HG03139 (cell line): ENCODE measurements around the gene ZNF213.
"Not testable (repeated sequence)": the region's sequence is repeated elsewhere in the genome, so short reads cannot be mapped to it uniquely, and the experiment has no call there.

Source experiments
- ATAC-seq: cut with Tn5 transposase; IDR thresholded peaks from one replicate; pipeline ENCODE4 v1.9.1; 2021; ENCODE audit not compliant: unreplicated experiment

ZNF213 gene

DNA sequence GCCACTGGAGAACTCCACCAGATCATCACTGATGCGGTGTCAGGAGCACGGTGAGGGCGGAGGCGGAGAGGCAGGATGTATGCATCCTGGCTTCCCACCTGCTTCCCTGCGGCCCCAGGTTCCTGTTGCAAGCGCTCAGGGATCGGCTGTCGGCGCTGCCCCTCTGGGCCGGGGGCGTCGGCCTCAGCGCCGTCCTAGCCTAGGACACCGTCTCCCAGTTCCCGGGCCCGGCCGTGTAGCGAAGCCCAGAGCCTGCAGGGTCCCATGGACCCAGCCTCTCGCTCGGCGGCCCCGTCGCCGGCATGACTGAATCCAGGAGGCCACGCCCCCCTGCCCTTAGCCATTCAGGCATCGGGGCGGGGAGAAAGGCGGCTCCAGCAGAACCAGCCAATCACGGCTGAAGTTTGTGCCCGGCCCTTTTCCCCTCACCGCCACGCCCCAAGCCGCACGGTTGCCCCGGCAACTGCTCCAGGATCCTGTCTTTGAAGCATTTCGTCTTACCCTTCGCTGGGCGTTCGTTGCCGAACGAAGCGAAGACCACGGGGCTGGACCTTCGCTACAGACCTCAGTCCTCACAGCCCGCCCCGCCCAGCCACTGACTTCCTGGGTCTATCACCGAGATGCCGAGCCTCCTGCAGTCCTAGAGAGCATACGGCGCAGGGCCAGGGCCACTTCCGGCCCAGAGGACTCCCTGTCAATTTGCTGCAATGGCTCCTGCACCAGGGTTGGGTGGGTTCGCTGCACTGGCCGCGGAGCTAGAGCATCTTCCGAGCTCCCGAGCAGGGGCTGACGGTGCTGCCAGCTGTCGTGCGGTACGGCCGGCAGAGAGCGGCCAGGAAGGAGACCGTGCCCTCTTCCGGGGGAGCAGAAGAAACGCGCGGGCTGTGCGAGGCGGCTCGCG, 10.6 kb upstream of the ZNF213 start:
- ATAC-seq: peak; percentile 81

DNA sequence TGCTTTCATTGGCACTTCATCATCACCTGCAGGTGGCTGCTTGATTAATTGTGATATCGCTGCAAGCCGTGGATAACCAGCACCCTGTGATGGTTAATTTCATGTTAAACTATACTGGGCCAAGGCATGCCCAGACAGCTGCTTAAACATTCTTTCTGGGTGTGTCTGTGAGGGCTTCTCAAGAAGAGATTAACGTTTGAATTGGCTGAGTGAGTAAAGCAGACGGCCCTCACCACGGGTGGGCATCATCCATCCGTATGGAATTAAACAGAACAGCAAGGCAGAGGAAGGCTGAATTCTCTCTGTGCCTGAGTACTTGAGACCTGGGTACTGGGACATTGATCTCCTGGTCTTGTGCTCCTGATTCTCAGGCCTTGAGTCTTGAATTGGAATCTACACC, 7.1 kb upstream of the ZNF213 start:
- no peak for ATAC-seq

DNA sequence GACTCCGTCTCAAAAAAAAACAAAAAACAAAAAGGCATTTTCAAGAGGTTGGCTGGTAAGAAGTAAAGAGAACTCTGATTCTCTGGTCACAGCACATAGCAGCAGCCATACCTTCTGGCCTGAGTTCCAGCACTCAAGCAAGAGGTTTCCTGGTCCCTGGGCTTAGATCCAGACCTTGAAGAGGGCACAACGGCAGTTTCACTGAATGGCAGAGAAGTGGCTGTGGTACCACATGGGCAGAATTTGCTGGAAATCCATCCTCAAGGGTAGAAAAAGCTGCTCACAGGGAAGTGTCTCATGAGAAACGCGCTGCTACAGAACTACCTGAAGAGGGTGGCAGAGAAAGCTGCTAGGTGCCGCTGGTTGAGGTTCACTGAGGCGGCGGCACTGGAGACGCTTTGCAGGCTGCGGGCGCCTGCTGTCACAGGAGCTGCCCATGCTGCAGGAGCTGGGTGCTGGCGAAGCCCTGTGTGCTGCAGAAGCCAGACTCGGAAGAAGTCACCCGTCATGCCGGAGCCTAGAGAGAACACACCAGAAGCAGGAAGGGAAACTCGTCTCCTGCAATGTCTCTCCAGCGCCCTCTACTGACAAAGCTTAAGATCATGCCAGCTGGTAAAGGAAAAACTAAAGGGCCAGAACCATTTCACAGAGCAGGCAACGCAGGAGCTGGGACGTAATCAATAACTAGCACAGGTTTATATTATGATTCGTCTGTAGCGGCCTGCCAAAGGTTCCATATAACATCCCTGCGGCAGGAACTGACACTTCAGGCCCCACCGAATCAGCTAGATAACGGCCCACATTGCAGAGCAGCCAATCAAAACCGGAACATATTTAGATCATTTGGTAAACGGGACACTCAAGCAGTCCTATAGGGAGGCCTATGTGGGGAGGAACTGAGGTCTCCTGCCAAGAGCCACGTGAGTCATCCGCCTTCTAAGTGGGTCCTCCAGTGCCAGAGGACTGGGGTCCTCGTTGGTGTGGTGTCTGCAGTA, 5.4 kb upstream of the ZNF213 start:
- ATAC-seq: no peak

DNA sequence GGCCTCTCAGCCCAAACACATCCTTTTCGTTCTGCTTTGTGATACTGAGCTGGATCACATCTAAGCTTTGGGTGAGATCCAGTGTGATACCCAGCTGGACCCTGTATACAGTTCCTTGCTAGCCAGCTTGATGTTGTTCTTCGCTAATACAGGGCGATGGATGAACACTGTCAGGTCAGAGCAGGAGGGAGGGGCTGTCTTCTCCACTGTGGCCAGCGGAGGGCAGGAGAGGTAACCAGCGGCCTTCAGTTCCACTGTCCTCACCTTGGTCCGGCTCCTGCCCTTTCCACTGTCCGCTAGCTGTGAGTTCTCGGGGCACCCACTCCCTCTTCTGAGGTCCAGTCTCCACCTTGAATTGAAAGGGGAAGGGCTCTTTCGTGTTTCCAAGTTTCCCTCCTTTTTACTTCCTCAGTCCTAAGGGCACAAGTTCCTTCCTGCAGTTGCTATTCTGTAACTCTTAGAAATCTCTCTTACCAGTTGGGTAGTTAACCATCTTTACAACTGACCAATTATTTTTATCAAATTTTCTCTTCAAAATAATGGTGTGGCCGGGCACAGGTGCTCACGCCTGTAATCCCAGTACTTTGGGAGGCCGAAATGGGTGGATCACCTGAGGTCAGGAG, 3.0 kb upstream of the ZNF213 start:
- no peak for ATAC-seq

DNA sequence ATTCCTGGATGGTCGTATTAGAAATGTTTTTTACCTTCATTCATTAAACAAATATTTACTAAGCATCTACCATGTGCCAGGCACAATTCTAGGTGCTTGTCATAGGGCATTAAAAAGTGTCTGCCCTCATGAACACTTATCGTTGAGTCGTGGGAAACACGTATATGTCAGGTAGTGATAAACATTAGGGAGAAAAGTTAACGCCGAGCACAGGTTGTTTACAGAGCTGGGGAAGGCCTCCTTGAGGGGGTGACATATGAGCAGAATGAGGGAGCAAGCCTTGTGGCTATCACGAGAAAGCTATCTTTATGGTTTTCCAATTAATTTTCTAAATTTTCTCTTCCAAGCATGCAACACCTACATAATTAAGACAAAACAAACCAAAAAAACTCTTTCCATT, 985 bp upstream of the ZNF213 start:
- no peak for ATAC-seq

DNA sequence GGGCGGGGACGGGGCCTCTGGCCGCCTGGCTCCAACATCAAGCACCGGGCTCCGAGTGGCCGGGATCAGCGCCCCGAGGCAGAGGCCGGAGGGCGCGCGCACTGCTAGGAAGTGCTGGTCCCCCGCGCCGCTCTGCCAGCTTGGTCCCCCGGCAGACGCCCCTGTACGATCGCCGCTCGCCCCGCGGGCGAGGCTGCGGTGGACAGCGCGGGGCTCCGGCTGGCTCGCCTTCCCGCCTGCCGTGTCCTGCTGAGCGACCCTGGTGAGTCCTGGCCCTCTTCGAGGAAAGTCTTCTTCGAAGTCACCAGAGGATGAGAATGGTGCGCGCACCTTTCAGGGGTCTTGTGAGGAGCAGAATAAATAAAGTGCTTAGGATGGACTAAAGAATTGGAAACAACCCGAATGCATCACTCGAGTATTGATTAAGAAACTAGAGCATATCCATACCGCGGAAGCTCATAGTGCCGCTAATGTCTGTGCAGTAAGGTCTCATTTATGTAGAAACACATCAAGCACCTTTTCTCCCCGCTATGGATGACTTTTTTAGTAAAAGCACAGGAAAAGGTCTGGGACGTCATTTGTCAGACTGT, 392 bp downstream of the ZNF213 start:
- ATAC-seq: no peak

DNA sequence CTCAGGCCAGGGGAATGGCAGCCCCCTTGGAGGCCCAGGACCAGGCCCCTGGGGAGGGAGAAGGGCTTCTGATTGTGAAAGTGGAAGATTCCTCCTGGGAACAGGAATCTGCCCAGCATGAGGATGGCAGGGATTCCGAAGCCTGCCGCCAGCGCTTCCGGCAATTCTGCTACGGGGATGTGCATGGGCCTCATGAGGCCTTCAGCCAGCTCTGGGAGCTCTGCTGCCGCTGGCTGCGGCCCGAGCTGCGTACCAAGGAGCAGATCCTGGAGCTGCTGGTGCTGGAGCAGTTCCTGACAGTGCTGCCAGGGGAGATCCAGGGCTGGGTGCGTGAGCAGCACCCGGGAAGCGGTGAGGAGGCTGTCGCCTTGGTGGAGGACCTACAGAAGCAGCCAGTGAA, 2.4 kb downstream of the ZNF213 start:
- no peak for ATAC-seq

DNA sequence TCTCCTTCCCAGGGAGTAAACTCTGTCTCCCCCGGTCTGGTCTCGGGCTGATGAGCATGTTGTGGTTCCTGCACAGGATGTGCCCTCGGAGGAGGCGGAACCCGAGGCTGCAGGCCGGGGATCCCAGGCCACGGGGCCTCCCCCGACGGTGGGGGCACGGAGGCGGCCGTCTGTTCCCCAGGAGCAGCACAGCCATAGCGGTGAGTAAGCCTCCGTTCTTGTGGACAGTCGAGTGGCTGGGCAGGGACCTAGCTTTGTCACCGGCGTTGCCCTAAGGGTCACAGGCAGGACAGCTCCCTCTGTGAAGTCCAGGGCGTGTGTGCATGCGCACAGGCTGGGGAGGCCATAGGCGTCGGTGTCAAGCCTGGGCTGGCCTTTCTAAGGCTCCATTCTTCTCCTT, 3.5 kb downstream of the ZNF213 start:
- no peak for ATAC-seq

DNA sequence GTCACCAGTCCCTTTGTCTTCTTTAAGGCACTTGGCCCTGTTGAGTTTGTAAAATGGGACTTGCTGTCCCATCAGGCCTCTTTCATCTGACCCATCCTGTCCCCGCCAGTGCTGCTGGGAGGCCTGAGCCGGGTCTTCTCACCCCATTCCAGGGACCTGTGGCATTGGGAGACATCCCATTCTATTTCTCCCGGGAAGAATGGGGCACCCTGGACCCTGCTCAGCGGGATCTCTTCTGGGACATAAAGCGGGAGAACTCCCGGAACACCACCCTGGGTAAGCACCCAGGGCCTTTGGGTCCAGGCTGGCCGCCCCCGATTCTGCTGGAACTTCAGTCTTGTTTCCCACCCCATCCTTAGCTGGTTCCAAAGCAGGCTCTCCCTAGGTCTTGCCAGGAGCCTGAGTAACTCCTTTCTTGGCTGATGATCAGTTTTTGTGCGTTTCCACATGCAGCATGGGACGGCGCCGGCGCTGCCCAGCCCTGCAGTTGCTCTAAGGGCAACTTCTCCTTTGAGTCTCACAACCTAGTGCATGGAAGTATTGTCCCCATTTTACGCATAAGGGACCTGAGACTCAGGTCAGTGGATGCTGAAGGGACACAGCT, 4.1 kb downstream of the ZNF213 start:
- ATAC-seq: no peak

DNA sequence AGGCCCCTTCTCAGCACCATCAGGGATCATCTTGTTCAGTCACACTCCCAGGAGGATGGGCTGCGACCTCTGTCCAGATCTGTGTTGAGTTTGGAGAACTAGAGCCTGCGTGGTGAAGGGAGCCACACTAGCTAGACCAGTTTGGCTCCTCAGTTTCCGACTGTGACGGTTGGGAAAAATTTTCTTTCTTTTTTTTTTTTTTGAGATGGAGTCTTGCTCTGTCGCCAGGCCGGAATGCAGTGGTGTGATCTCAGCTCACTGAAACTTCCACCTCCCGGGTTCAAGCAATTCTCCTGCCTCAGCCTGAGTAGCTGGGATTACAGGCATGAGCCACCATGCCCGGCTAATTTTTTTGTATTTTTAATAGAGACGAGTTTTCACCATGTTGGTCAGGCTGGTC, 4.7 kb downstream of the ZNF213 start:
- ATAC-seq: not testable (repeated sequence)

DNA sequence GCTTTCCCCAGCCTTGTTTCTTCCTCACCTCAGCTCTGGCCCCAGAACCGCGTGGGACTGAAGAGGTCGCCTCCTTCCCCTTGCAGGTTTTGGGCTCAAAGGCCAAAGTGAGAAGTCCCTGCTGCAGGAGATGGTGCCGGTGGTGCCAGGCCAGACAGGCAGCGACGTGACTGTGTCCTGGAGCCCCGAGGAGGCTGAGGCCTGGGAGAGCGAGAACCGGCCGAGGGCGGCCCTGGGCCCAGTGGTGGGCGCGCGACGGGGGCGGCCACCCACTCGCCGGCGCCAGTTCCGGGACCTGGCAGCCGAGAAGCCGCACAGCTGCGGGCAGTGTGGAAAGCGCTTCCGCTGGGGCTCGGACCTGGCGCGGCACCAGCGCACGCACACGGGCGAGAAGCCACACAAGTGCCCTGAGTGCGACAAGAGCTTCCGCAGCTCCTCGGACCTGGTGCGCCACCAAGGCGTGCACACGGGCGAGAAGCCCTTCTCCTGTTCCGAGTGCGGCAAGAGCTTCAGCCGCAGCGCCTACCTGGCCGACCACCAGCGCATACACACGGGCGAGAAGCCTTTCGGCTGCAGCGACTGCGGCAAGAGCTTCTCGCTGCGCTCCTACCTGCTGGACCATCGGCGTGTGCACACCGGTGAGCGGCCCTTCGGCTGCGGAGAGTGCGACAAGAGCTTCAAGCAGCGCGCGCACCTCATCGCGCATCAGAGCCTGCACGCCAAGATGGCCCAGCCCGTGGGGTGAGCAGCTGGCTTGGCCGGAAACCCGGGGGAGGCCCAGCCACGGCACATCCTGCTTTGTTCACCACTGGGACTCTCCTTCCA, 6.0 kb downstream of the ZNF213 start:
- no peak for ATAC-seq

DNA sequence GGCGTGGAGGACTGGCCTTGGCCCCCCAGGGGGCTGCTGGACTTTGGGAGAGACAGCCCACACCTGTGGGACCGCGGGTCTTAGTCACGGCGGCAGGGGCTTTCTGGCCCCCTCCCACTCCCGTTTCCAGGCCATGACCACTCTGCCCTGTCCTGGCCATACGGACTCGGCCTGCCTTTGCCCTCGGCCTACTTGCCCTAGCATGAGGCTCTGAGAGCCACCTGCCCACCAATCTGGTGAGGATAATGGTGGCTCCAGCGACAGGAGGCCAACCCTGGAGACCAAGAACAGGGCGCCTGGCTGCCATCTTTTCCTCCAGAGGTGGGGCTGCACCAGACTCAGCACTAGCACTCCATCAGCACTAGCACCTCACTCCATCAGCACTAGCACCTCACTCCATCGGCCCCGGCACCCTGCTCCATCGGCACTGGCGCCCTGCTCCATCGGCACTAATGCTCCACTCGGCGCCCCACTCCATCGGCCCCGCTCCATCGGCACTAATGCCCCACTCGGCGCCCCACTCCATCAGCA, 7.0 kb downstream of the ZNF213 start:
- no peak for ATAC-seq

DNA sequence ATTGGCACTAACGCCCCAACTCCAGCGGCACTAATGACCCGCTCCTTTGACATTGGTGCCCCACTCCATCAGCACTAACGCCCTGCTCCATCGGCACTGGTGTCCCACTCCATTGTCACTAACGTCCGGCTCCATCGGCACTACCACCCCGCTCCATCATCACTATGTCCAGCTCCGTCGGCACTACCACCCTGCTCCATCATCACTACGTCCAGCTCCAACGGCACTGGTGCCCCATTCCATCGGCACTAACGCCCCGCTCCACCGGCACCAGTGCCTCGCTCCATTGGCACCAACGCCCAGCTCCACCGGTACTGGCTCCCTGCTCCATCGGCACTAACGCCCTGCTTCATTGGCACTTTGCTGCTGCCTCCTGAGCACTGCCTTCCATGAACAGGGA, 7.5 kb downstream of the ZNF213 start:
- ATAC-seq: no peak

DNA sequence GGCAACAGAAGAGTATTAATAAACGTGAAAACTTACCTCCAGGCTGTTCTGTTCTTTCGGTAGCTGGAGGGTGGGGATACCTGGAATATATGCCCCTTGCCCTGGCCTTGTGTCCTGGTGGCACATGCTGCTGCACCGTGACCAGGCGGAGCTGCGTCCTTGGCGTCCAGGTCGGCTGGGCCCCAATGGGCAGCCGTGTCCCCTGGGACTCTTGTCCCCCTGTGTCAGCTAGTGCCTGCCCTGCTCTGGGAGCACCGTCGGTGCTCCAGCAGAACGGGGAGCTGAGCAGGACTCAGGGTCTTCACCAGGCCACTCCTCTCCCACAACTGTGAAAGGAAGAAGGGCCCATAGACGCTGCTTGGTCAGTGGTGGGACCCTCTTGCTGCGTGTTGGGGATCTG, 7.9 kb downstream of the ZNF213 start:
- no peak for ATAC-seq

DNA sequence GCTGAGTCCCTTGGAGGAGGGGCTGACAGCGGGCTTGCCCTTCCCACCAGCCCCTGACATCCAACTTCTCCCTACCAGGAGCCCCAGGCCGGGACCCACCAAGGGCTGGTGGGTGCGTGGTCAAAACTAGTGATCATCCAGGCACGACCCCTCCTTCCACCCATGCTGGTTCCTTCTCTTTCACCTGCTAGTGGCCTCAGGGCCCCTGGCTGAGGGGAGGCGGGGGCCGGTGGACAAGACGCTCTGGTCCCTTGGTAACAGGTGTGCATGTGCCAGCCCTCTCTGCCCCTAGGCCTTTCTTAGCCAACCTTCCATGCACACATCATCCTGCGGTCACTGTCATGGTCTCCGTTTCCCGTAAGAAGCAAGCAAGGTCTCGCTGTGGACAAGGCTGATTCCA, 8.4 kb downstream of the ZNF213 start:
- no peak for ATAC-seq

DNA sequence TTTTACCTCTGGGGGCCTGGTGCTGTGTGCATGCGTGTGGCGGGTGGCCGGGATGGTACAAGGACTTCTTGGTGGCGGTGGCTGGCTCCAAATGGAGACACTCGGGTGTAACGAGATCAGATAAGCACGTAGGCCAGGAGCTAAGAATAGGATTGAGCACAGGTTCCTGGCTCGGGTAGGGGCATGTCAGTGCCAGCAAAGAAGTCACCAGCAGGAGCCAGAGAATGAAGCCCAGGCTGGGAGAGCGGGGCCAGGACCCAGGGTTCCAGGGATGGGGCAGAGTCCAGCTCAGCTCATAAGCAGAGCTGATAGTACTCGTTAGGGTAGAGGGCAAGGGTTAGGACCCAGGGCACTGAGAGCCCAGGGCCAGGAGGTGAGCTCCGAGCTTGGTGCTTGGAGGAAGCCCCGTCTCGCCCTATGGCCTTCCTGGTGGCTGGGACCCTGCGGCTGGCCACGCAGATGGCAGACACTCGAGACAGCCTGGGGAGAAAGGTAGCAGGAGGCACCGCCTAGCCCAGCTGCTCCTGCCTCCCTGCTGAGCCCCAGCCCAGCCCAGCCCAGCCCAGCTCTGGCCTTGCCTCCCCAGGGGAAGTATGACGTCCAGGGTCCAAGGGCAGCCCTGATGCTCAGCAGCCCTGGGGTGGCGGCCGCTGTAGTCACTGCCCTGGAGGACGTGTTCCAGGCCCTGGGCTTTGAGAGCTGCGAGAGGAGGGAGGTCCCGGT, 8.9 kb downstream of the ZNF213 start:
- ATAC-seq: no peak

DNA sequence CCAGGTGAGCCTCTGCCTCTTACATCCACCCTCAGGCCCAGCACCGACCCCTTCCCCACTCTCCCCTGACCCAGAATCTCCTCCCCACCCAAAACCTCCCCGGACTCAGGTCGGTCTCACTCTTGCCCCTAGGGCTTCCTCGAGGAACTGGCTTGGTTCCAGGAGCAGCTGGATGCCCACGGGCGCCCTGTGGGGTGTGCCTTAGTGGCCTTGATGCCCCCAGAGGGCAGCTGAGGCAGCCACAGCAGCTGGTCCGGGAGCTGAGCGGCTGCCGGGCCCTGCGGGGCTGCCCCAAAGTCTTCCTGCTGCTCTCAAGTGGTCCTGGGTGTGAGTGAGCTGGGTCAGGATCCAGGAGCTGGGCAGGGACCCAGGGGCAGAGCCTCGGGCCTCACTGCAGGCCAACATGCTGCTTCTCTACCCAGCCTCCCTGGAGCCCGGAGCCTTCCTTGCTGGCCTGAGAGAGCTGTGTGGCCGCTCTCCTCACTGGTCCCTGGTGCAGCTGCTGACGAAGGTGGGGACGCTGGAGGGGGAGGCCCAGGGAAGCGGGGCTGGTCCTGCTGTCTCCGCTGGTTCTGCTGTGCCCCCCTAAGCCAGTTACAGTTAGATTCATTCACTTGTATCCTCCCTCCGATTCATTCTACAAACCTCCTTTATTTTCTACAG, 9.6 kb downstream of the ZNF213 start:
- no peak for ATAC-seq

DNA sequence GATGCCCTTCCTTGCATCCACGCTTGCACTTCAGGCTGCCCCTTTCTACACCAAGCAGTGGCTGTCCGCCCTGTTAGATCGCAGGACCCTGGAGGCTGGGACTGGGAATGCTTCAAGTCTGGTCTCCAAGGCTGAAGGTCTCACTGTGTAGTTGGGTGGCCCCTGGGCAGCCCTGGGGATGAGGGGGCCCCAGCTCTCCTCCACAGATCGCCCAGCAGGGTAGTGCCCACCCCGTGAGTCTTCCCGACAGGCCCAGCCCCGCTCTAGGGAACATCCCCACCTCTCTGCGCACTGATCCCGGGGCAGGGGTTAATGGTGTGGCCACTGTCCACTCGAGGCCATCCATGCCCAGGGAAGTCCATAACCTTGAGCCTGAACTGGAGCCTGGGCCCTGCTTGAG, 10.3 kb downstream of the ZNF213 start:
- ATAC-seq: no peak
